ENCODE results near the gene DAGLA. TPM values are rescaled to one million over a fixed set of nuclear protein-coding genes. Genes with fewer than 3 reads are reported as not detected.

Gene DAGLA
- total RNA-seq, 1 donor from 2014 or later = 1.1 TPM

DNA sequence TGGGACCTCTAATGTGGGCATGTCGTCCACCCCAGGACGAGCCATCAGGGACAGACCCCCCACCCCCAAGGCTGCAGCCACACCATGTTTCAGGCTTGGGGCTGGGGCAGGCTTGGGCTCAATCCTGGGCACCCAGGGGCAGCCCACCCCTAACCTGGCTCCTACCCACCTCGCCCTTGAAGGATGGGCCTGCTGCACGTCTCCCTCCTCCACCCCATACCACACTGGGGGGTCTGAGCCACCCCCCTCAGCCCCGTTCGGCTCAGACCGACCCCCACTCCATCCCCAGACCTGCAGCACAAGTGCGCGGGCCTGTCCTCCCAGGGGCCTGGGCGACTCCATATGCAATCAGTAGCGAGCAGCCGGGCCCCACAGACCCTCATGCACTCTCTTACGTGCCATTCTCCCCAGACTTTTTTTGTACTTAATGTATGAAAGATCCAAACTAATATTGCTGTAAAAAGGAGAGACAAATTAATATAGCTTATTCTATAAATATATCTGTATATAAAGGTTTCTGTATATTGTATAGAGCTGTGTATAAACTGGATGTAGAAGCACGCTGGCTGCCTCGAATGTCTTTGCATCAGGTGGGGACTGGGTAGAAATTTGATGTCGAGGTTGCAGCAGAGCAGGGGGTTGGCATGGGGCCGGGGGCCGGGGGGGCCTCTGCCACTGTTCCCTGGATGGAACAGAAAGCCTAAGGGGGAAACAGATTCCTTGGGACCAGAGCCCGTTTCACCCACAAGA lies 66.4 kb downstream of the DAGLA start:
- Histone ChIP-seq H3K27ac (no peak overlapping the region), H3K4me3 (no peak overlapping the region), H3K4me1 (peaks cover 19% of the 10 kb centered on the region), H3F3A (ENCODE audit: low read depth) (peaks cover 13% of the 10 kb centered on the region), H3K36me3 (no peaks in the 10 kb centered on the region), H3K9me3 (ENCODE audit: low read depth) (no peaks in the 10 kb centered on the region), H3K4me2 (no peak overlapping the region), H3K27me3 (peaks cover 9% of the 10 kb centered on the region), H4K20me1 (ENCODE audit: low read depth) (no peaks in the 10 kb centered on the region), H2AFZ (replicated peaks) (no peak overlapping the region), H3K79me2 (ENCODE audit: low read depth) (no peaks in the 10 kb centered on the region), H3K9ac (no peak overlapping the region)
- TF ChIP-seq EZH2 (IDR thresholded peaks at IDR 0.05) (no peak), CTCF (IDR thresholded peaks at IDR 0.05) (no peak), EZH2phosphoT487 (IDR thresholded peaks at IDR 0.05) (no peak)
- peaks cover 40% of the 10 kb centered on the region for H3K4me1 Mint-ChIP-seq
- no peak overlapping the region for H3K4me3 Mint-ChIP-seq
- no peaks in the 10 kb centered on the region for H3K9me3 Mint-ChIP-seq
- no peak for DNase-seq (ENCODE audit: low spot score)
- no peaks in the 10 kb centered on the region for H3K36me3 Mint-ChIP-seq
- peaks cover 15% of the 10 kb centered on the region for H3K27me3 Mint-ChIP-seq (ENCODE audit: insufficient read depth, low read depth)
- H3K27ac Mint-ChIP-seq = peak overlapping the region; percentile 24

GRCh38 chr11:61747192-61747966 lies 67.2 kb downstream of the DAGLA start:
- DNase-seq (ENCODE audit: low spot score) = peak; percentile 88
- Histone ChIP-seq H3K9me3 (ENCODE audit: low read depth) (no peaks in the 10 kb centered on the region), H4K20me1 (ENCODE audit: low read depth) (no peaks in the 10 kb centered on the region), H3K4me3 (no peak overlapping the region), H3K79me2 (ENCODE audit: low read depth) (no peaks in the 10 kb centered on the region), H3K9ac (no peak overlapping the region), H3F3A (ENCODE audit: low read depth) (peaks cover 13% of the 10 kb centered on the region), H3K4me1 (peaks cover 19% of the 10 kb centered on the region), H3K27ac (no peak overlapping the region), H3K27me3 (peaks cover 15% of the 10 kb centered on the region), H3K4me2 (no peak overlapping the region), H2AFZ (replicated peaks) (no peak overlapping the region), H3K36me3 (no peaks in the 10 kb centered on the region)
- Mint-ChIP-seq H3K4me3 (no peak overlapping the region), H3K27ac (no peak overlapping the region), H3K36me3 (no peaks in the 10 kb centered on the region), H3K9me3 (no peaks in the 10 kb centered on the region), H3K4me1 (peaks cover 39% of the 10 kb centered on the region), H3K27me3 (ENCODE audit: insufficient read depth, low read depth) (peaks cover 17% of the 10 kb centered on the region)
- TF ChIP-seq EZH2 (IDR thresholded peaks at IDR 0.05) (no peak), EZH2phosphoT487 (IDR thresholded peaks at IDR 0.05) (no peak), CTCF (IDR thresholded peaks at IDR 0.05) (peak; percentile 85)

GRCh38 chr11:61747967-61748285 lies 67.7 kb downstream of the DAGLA start:
- Histone ChIP-seq H4K20me1 (ENCODE audit: low read depth) (no peaks in the 10 kb centered on the region), H3K79me2 (ENCODE audit: low read depth) (no peaks in the 10 kb centered on the region), H3K36me3 (no peaks in the 10 kb centered on the region), H3K4me1 (peaks cover 22% of the 10 kb centered on the region), H3K4me2 (no peak overlapping the region), H3K9ac (no peak overlapping the region), H3K4me3 (no peak overlapping the region), H3K9me3 (ENCODE audit: low read depth) (no peaks in the 10 kb centered on the region), H2AFZ (replicated peaks) (no peak overlapping the region), H3K27ac (no peak overlapping the region), H3F3A (ENCODE audit: low read depth) (peaks cover 13% of the 10 kb centered on the region), H3K27me3 (peaks cover 20% of the 10 kb centered on the region)
- Mint-ChIP-seq H3K4me1 (peaks cover 40% of the 10 kb centered on the region), H3K4me3 (no peak overlapping the region), H3K27me3 (ENCODE audit: insufficient read depth, low read depth) (peaks cover 18% of the 10 kb centered on the region), H3K36me3 (no peaks in the 10 kb centered on the region), H3K9me3 (no peaks in the 10 kb centered on the region), H3K27ac (no peak overlapping the region)
- DNase-seq (ENCODE audit: low spot score) = no peak
- no peak for TF ChIP-seq EZH2 (IDR thresholded peaks at IDR 0.05)
- no peak for TF ChIP-seq EZH2phosphoT487 (IDR thresholded peaks at IDR 0.05)

All from neural progenitor cell (in vitro differentiated cells).